ENCODE data around the gene CNIH3. TPM values are rescaled to one million over a fixed set of nuclear protein-coding genes. Genes with fewer than 3 reads are reported as not detected.

CNIH3 gene
- total RNA-seq, 1 experiment from 2014 or later, result 2.1 TPM

DNA sequence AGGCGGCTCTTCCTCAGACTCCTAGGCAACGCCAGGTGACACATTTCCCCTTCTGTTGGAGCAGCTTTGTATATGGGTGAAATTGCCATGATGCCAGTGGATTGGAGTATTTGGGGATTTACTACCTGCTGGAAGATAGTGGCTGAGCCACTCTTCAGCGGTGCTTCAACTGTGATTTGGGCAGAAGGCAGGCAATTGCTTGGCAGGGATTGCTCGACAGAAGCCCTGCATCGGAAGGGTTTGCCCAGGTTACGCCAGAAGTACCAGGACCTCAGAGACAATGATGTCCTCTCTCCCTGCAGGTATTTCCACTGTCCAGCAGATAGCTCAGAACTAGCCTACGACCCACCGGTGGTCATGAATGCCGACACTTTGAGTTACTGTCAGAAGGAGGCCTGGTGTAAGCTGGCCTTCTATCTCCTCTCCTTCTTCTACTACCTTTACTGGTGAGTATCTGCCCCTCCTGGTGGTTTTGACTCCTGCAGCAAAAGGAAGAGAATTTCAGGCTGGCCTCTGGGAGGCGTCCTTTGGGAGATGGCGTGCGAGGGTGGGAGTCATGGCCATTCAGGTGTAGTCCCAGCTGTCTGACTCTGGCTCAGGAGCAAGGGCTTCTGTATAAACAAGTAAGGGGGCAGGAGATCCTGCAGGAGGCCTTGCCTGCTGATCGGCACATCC lies 118.3 kb downstream of the CNIH3 start:
- intact Hi-C loops (cut with micrococcal nuclease; ENCODE audit: unreplicated experiment), result no loop called here
- no peak overlapping the region for H3K4me3 Mint-ChIP-seq (ENCODE audit: low read depth, unreplicated experiment)
- CTCF ChIA-PET, result no interaction called here

DNA sequence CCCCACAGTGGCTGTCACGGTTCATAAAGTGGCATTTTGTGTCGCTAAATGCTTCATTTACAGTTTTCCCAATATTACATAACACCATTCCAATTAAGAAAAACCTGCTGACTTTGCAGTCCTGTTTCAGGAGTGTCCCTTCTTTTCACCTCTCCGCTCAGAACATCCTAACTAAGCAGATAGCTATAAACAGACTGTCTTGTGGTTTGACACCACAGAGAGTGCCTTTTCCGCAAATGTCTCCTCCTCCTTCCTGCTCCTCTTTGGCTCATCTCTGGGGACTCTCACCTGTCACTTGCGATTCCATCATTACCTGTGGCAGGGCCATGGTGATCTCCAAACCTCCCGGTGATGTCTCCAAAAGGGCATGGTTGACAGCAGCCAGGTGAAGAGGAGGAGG lies 119.0 kb downstream of the CNIH3 start:
- Mint-ChIP-seq H3K27ac (ENCODE audit: unreplicated experiment) (no peak overlapping the region), H3K36me3 (ENCODE audit: insufficient read depth, unreplicated experiment) (no peaks in the 10 kb centered on the region), H3K27me3 (ENCODE audit: unreplicated experiment) (peaks cover 42% of the 10 kb centered on the region), H3K9me3 (ENCODE audit: low read depth, unreplicated experiment) (no peaks in the 10 kb centered on the region), H3K4me1 (ENCODE audit: low read depth, unreplicated experiment) (peaks cover 21% of the 10 kb centered on the region), H3K4me3 (ENCODE audit: low read depth, unreplicated experiment) (no peak overlapping the region)
- CTCF ChIA-PET, result no interaction called here
- TF ChIP-seq, protein P1, sequence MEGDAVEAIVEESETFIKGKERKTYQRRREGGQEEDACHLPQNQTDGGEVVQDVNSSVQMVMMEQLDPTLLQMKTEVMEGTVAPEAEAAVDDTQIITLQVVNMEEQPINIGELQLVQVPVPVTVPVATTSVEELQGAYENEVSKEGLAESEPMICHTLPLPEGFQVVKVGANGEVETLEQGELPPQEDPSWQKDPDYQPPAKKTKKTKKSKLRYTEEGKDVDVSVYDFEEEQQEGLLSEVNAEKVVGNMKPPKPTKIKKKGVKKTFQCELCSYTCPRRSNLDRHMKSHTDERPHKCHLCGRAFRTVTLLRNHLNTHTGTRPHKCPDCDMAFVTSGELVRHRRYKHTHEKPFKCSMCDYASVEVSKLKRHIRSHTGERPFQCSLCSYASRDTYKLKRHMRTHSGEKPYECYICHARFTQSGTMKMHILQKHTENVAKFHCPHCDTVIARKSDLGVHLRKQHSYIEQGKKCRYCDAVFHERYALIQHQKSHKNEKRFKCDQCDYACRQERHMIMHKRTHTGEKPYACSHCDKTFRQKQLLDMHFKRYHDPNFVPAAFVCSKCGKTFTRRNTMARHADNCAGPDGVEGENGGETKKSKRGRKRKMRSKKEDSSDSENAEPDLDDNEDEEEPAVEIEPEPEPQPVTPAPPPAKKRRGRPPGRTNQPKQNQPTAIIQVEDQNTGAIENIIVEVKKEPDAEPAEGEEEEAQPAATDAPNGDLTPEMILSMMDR (IDR thresholded peaks at IDR 0.05; ENCODE audit: unreplicated experiment), result no peak
- intact Hi-C loops (cut with micrococcal nuclease; ENCODE audit: unreplicated experiment), result no loop called here
- DNase-seq, result no peak
- no TSS peak for BruUV-seq (replicated peaks)

More for the DNA sequence above, 118.3 kb downstream of the CNIH3 start:
- Mint-ChIP-seq H3K36me3 (ENCODE audit: insufficient read depth, unreplicated experiment) (no peaks in the 10 kb centered on the region), H3K4me1 (ENCODE audit: low read depth, unreplicated experiment) (peaks cover 21% of the 10 kb centered on the region), H3K9me3 (ENCODE audit: low read depth, unreplicated experiment) (no peaks in the 10 kb centered on the region), H3K27ac (ENCODE audit: unreplicated experiment) (no peak overlapping the region), H3K27me3 (ENCODE audit: unreplicated experiment) (peaks cover 35% of the 10 kb centered on the region)
- no peak for DNase-seq
- TF ChIP-seq, protein P1 (IDR thresholded peaks at IDR 0.05; ENCODE audit: unreplicated experiment), result no peak
- no TSS peak for BruUV-seq (replicated peaks)

DNA sequence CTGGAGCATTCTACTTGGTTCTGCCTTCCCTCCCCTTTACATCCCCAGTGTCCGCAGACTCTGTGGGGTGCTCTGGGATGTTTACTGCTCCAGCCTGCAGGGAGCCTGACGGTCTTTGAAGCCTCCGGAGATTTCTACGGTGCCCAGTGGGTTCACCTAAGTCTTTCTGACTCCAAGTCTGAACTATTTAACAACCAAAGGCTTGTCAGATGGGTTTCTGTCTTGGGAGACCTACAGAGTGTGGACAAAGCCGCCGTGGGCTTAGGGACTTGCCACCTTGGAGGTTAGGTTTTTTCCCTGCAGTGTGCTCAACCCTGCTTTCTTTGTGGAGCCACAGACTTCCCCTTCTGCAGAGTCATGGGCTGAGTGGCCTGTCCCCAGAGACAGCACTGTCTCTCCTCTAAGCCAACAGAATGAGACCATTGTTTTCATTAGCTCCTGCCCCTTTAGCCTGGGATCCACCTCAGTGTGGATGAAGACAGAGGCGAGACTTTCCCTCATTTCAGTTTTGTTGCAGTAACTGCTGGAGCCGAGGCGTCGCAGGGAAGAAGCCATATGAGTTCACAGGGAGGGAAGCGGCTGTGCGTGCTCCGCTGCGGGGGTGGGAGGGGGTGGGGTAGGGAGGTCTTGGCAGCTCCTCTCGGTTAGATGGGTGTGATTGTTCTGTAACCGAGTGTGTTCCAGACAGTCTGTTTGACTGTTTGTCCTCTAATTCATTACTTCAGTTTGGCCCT lies 120.7 kb downstream of the CNIH3 start:
- no peaks in the 10 kb centered on the region for H3K36me3 Mint-ChIP-seq (ENCODE audit: insufficient read depth, unreplicated experiment)
- peaks cover 58% of the 10 kb centered on the region for H3K27me3 Mint-ChIP-seq (ENCODE audit: unreplicated experiment)
- no peaks in the 10 kb centered on the region for H3K9me3 Mint-ChIP-seq (ENCODE audit: low read depth, unreplicated experiment)
- intact Hi-C loops (cut with micrococcal nuclease; ENCODE audit: unreplicated experiment), result no loop called here
- no peak for DNase-seq
- no peak overlapping the region for H3K4me3 Mint-ChIP-seq (ENCODE audit: low read depth, unreplicated experiment)
- H3K27ac Mint-ChIP-seq (ENCODE audit: unreplicated experiment), result no peak overlapping the region
- H3K4me1 Mint-ChIP-seq (ENCODE audit: low read depth, unreplicated experiment), result peaks cover 16% of the 10 kb centered on the region
- BruUV-seq (replicated peaks), result no TSS peak
- TF ChIP-seq, protein P1 (IDR thresholded peaks at IDR 0.05; ENCODE audit: unreplicated experiment), result no peak
- CTCF ChIA-PET, result no interaction called here

DNA sequence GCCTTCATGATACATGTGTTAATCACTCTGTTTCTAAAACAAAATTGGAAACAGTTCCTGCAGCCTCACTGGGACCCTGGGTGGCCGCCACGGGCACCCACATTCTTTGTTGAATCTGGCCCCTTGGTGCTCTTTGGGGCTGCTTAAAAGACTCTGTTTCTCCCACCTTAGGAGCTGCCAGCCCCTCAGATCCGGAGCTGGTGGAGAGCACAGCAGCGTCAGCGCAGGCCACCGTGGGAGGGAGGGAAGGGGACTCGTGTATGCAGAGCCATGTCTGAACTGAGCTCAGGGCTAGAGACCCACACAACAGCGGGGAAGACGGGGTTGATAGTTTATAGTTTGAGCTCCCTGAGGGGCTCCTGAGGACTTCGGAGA lies 121.2 kb downstream of the CNIH3 start:
- no peaks in the 10 kb centered on the region for H3K36me3 Mint-ChIP-seq (ENCODE audit: insufficient read depth, unreplicated experiment)
- BruUV-seq (replicated peaks), result no TSS peak
- intact Hi-C loops (cut with micrococcal nuclease; ENCODE audit: unreplicated experiment), result no loop called here
- CTCF ChIA-PET, result no interaction called here
- peaks cover 64% of the 10 kb centered on the region for H3K27me3 Mint-ChIP-seq (ENCODE audit: unreplicated experiment)
- TF ChIP-seq, protein P1 (IDR thresholded peaks at IDR 0.05; ENCODE audit: unreplicated experiment), result no peak
- H3K9me3 Mint-ChIP-seq (ENCODE audit: low read depth, unreplicated experiment), result no peaks in the 10 kb centered on the region
- no peak overlapping the region for H3K27ac Mint-ChIP-seq (ENCODE audit: unreplicated experiment)
- peaks cover 10% of the 10 kb centered on the region for H3K4me1 Mint-ChIP-seq (ENCODE audit: low read depth, unreplicated experiment)
- no peak overlapping the region for H3K4me3 Mint-ChIP-seq (ENCODE audit: low read depth, unreplicated experiment)
- DNase-seq, result no peak
